NCI-H2227 (cell line): ENCODE measurements around the gene BANK1.
"Not testable (repeated sequence)": the region's sequence is repeated elsewhere in the genome, so short reads cannot be mapped to it uniquely, and the experiment has no call there.

ENCODE experiments used
- DNase-seq: peaks from one replicate; lab custom pipeline; 2025; ENCODE audit not compliant: unreplicated experiment; lab: John Stamatoyannopoulos, UW

The BANK1 gene

DNA sequence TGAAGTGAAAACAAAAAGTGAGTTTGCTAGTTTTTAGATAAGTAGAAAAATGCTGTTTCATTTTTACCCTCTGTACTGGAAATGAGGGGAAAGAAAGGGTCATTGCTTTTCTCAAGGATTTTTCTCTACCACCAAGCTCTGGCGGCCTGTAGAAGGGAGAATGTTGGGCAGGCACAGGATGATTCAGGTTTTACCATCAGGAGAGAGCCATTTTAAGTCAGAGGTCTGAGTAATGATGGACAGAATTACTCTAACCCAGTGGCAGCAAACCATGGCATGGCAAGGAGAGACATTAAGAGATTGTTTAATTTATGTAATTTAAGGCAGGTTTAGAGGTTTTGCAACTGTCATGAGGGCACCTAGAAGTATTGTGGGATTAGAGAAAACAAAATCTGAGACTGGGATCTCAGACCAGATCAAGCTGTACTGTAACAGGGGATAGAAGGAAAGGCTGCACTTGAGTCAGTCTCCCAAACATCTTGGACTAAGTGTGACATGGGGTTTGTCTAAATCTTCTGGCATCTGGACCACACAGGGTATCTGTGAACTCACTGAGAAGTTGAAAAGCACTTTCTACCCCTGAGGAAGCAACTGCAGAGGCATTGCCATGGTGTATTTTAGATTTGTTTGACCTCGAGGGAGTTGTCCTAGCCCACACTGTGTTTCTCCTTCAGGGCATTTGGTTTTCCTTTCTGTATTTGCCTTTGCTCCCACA is 81.6 kb downstream of the BANK1 start:
- no peak for DNase-seq

DNA sequence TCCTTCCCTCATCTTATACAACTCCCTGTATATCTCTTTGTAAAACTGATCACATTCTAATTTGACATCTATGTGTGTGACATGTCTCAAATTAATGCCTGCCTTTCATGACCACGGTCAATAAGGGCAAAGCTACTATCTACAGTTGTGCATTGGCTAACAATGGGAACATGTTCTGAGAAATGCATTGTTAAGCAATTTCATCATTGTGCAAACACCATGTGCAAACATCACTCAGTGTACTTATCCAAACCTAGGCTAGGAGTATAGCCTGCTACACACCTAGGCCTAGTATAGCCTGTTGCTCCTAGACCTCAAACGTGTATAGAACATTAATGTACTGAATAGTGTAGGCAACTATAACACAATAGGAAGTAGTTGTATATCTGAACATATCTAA is 95.0 kb downstream of the BANK1 start:
- DNase-seq, result no peak

DNA sequence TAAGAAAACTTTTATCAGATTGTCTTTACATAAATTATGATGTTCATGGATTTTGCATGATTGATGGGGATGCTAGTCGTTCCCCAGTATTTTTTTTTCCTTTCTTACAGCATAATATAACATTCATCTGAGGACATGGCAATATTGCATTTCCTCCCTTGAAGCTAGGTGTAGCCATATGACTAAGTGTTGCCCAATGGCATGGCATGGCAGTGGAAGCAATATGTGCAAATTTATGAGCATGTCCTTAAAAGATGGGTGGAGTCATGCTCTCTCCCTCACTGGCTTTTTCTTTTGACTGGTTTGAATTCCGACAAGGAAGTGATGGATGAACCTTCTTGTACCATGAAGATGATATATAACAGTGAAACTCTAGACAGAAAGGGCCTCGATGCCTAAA is 96.3 kb downstream of the BANK1 start:
- DNase-seq, result no peak

DNA sequence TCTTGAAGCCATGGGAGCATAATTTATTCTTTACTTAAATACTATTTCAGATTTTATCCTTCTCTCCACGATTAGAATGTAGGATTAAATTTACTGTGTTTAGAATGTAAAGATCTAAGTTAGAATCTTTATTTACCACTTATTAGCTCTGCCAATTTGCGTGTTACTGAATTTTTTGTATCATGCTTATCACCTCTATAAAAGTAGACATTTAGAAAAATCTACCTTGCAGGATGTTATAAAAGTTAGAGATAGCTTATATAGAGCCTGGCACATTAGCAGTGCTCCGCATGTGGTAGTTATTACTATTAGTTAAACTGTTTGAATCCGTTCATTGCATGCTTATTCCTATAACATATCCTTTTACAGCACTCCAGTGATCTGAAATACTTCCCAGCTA is 97.9 kb downstream of the BANK1 start:
- no peak for DNase-seq

DNA sequence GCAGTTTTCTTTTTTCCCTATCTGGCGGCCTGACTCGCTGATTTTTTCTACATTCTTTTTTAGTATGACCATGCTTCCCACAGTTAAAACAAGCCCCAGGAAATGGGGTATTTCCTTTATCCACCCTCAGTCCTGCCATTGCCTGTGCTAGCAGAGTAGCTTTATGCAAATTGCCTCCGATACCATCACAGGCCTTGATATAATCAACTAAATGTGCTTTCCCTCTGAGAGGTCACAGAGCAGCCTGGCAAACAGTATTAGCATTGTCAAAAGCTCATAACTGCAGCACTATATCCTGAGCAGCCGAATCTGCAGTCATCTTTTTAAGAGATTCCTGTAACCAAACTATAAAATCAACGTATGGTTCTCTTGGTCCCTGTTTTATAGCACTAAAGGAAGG is 115.0 kb downstream of the BANK1 start:
- DNase-seq, result not testable (repeated sequence)

DNA sequence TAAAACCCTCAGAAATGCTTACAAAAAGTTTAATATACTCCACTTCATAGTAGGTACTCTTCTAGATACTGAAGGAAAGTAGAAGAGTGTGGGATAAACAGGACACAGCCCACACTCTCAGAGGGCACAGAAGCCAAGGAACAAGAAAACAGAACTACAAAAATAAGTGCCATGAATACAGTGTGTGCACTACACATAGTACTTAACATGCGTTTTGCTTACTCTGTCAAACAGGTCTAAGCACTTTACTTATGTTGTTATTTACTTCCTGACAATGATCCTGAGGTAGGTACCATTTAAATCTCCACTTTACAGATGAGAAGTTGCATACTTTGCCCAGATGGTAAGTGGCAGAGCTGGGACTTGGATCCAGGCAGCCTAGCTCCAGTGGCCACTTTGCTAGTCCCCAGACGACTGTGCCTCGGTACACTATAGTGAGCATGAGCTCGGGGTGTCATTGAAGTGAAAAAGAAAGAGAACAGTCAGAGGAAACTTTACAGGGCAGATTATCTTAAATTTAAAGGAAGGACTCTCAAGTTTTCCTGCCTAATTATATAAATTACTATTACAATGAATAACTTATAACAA is 120.3 kb downstream of the BANK1 start:
- no peak for DNase-seq

DNA sequence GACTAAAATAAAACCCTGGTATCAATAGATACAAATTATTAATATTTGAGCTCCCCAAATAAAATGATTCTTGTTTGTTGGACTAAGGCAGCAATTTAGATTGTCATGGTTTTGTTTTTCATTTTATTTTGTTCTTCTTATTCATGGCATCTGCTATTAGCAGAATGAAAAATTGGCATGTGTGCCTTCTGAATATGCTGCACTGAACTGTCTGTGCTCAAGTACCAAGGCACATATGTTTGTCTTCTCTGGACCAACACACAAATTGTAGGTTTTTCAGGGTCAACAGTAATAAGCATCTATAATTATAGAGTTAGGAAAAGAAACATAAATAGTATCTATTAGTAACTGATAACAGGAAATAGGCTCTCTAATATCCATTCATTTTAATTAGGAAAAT is 121.1 kb downstream of the BANK1 start:
- no peak for DNase-seq

DNA sequence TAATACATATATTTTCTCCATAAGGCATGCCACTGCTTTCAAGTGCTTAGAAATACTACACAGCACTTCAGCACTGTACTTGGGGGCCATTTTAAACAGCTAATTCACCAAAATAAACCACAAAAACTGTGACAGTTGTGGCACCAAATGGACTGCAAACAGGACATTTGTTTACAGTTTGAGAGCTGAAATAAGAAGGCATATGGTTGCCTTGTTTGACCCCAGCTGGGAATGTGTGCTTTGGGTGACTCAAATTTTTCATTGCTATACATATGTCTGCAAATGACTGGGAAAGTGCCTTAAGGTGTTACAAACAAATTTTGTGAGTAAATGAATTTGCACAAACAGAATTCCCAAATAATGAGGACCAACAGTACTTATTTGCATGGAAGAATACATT is 124.2 kb downstream of the BANK1 start:
- no peak for DNase-seq

DNA sequence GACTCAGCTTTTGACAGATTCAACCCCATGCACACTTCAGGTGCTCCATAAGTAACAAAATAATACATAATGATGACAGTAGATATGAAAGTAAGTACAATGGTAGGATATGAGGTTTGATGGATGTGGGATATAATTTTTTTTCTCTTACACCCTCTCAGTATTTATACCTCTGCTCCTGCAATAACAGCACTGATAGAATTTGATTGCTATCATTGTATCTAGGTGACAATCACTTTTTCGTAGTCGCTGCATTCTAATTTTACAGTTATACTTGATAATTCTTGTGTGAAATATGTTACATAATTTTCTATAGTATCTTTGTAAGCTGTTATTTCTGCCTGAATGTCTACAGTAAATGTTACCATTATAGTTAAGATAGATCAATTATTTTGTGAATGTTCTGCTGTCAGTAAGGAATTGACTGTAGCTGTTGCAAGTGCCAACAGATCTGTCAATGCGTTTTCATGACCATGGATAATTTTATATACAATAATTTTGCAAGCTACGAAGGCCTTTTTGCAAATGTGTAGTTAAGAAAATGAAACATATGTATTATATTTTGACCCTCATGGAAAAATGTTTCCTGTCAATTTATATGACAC is 128.9 kb downstream of the BANK1 start:
- no peak for DNase-seq

DNA sequence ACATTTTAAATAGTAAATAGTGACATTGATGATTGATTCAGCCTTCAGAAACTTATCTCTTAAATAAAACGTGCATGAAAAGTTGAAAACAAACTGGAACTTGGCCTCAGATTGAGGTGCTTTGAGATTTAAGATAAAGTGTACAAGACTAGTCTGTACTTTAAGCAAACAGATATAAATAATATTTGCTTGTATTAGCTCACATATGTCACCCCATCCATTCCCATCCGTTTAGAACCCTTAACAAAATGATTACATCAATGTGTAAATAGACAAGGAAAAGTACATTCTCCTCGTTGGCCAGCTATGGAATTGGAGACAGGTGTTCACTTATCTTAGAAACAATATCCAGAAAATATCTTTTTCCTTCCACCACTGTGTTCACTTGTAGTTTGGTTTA is 130.8 kb downstream of the BANK1 start:
- DNase-seq, result no peak

DNA sequence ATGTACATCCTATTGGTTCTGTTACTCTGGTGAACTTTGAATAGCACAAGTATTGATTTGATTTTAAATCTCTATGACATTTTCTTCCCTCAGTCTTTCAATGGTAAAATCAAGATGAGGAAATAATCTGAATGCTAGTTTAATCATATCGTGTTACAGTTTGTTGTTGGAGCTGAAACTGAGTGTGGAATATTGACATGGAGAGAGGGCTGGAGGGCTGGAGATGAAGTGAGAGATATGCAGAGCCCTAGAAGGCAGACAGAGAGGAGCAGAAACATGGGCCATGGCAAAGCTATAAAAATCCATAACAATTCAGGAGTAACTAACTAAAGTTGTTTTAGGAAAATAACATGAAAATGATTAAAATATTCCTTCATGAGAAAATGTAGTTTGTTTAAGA is 141.1 kb downstream of the BANK1 start:
- no peak for DNase-seq

DNA sequence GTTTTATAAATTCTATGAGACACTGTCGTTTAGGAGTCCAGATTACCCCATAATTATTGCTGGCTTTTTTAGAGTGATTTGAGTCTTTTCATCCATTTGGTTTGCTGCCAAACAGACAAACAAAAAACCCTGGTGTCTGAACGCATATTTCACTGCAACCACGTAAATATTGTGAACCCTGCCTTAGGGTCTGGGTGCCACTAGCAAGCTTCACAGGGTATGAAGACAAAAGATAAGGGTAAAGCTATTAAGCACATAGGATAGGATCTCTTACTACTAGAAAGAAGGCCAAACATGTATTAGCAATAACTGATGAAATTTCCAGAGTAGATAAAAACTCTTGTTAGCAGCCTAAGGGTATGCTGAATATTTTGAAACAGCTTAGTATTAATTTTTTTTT is 143.3 kb downstream of the BANK1 start:
- peak; percentile 51 for DNase-seq

DNA sequence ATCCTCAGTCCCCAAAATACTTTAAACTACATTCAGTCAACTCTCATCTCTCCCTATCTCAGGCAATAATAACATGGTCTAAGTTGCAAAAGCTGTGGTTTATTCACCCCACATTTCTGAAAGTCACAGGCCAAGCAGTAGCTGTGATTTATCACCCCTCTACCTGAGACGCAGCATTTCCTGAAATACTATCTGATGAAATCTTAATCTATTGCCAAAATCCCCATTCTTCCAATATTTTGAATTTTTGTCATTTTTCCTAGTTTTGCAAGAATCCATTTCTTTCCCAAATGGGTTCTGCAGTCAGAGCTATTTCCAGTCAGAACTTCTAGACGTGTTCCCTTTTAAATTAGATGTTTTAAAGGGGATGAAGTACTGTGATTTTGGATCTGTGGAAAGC is 148.3 kb downstream of the BANK1 start:
- no peak for DNase-seq

DNA sequence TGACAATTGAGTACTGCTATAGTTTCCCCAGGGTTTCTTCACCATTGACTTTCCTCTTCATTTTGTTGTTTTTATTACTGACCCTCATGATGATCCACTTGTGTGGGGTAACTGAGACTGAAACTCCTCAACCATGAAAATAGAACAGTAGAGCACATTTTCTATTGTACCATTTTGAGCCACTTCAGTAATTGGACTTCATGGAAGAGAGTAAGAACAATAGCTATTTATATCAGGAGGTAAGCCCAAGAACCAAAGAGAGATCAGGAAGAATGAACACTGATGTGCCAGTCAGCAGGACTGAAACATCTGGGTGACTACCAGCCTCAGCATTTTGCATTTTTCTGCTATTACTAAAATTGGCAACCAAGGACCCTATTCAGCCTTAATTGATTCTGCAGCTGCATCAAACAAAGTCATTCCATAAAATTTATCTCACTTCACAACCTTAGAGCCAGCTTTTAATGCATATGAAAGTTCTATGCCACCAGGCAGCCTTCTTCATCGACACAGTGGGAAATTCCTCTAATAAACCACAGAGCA is 151.4 kb downstream of the BANK1 start:
- DNase-seq, result no peak

DNA sequence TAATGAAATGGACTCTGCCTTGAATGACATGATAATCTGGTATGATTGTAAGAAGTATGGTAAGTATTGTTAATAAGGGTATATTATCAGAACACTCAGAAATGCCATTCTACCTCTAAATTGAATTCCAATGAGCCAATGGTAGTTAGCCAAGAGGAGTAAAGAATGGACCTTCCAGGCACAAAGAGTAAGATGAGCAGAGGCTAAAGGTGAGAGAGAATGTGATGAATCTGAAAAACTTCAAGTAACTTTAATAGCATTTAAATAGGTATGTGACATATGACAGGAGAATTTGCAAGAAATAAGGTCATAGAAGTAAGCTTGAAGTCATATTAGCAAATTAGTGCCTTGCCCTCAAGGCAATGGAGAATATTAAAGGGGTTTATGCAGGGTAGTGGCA is 152.4 kb downstream of the BANK1 start:
- no peak for DNase-seq

DNA sequence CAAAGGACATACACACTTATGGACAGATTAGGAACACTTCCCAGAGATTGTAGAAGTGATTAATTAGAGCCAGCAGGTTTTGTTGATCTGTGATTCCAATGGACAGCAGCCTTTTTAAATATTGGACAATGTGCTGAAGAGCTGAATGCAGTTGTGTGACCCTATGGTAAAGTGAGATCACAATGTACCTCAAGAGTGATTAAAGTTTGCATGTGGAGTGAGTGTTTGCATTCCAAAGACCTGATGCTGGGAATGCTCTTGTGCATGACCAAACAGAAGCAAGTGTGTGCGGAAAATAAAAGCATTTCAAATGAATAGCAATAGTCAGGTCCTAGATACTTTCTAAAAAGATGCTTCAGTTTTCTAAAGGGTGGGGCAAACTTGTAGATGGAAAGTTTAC is 154.1 kb downstream of the BANK1 start:
- no peak for DNase-seq

DNA sequence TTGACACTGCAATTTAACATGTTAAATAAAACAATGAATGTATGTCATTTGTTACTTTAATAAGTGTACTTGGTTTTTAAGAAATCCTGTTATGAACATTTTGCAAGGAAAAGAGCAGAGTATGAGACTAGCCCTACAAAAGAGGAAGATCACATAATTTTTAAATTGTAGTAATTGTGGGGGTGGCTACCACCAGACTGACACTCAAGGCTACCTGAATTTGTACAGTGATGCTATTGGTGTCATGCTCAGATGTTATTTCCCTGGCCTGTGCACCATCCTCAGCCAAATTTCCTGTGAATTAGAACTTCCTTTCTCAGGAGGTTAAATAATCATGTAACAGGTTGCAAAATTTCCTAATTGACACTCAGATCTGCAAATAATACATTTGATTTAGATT is 157.5 kb downstream of the BANK1 start:
- no peak for DNase-seq

DNA sequence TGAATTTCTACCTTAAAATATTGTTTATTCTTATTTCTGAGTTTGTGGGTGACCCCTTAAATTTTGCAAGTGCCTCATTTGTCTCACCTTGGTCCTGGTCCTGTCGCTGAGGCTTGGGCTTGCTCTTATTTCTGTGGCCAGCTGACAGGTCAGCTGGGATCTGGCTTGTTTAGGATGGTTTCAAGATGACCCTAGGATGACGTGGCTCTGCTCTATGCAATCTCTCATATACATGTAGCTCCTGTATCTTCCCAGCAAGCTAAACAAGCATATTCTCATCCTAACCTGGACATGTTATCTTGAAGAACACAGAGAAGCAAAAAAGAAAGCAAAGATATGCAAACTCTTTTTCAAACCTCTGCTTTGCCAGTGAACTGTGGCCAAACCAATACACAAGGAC is 158.4 kb downstream of the BANK1 start:
- DNase-seq, result no peak

DNA sequence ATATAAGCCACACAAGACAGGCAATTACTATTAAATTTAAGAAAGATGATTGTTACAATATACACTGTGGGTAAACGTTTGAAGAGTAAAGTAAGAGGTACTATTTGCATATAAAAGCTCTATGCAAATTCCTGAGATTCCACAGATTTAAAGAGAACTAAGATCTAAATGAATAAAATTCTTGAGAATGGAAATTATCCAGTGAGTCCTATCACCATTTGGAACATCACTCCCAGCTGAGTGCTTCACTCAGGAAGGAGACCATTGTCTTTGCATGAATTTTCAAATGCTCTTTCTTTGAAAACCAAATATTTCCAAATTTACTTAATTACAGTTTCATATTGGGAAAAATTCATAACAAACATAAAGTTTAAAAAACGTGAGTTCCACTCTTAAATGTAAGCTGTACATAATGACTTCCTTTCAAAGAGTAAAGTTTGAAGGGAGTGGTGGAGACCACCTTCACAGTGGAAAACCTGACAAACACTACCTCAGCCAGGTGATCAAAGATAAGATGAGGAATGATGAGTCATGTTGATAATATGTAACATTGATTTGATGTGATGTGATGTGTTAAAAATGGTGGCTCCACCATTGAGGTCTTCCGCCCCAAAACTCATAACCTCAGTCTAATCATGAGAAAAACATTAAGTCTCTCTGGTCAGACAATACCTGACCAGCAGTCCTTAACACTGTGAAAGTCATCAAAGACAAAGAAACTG is 159.9 kb downstream of the BANK1 start:
- no peak for DNase-seq

DNA sequence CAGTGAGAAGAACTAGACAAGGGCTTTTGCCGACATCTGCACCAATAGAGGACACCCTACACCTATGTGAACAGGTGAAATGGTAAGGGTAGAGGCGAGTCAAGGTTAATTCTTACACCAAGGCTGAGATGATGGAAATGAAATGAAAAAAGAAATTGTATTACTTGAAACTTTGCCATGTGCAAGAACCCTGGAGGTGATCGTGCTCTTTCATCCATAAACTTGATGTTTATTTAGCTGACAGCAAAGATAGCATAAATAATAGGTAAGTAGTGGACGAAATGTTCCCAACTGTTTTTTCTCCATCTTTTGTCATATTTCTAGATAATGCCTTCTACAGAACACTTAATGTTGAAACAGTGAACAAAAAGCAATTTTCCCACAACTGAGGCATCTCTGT is 162.5 kb downstream of the BANK1 start:
- no peak for DNase-seq

DNA sequence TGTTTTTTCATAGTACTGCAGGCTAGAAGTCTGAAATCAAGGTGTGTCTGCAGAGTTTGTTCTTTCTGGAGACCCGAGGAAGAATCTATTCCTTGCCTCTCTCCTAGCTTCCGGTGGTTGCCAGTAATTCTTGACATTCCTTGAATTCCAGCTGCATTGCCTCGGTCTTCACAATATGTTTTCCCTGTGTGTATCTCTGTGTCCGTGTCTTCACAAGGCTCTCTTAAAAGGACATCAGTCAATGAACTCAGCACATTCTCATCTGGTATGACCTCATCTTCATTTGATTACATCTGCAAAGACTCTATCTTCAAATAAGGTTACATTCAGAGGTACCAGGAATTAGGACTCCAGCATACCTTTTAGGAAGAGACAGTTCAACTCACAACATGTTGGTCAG is 163.4 kb downstream of the BANK1 start:
- DNase-seq, result no peak

DNA sequence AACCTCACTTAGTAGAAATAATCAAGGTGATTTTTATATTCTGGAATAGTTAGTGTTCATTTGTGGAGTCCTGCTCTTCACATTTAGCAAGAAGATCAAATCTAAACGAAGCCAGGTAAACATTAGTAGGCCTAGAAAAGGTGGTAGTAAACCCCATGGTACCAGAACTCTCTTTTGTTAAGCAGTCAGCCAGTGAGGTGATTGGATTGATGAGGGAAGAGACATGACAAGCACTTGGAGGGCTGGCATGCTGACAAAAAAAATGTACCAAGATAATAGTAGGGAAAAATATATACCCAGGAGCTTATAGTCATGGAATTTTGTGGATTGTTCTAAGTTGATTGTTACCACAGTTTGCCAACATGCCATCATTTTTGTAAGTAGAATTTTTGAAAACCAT is 163.8 kb downstream of the BANK1 start:
- DNase-seq, result no peak
